CD4-positive, alpha-beta T cell treated with Interleukin-10 for 1 hour (primary cell): ENCODE results near the gene KLC3.

Experiments used
- DNase-seq: peaks from one replicate; pipeline ENCODE4 v3.0.0-alpha.2; 2020

The KLC3 gene

GRCh38 chr19:45380107-45380506 is 39.6 kb downstream of the KLC3 start:
- DNase-seq: no peak

DNA sequence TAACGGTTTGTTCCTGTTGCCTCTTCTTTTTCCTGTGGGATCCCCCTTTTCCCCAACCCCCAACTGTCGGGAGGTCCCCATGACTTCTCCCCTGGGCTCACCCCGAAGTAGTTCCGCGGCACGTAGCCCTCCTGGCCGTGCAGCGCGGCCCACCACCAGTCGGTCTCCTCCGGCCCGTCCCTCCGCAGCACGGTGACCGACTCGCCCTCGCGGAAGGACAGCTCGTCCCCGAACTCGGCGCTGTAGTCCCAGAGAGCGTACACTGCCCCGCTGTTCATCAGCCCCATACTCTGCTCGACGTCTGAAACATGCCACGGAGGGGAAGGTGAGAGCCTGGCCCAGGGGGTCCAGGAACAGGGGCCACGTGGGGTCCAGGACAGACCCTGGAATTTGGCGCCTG is 41.9 kb downstream of the KLC3 start:
- DNase-seq: no peak

GRCh38 chr19:45385392-45386221 is 45.1 kb downstream of the KLC3 start:
- no peak for DNase-seq

DNA sequence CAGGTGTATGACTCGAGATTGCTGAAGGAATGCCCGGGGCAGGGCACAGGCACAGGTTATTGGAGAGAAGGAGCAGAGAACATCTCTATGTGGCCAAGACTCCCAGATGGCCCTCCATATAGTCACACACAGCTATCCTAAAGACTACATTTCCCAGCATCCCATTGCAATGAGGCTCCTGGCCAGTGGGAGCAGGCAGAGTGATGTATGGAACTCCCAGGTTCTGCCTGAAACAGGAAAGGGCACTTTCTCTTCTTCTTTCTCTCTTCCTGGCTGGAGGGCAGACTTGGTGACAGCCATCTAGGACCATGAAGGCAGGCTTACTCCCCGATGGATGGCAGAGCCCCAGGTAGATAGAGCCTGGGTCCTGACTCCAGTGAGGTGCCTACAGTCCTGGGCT is 50.8 kb downstream of the KLC3 start:
- no peak for DNase-seq

DNA sequence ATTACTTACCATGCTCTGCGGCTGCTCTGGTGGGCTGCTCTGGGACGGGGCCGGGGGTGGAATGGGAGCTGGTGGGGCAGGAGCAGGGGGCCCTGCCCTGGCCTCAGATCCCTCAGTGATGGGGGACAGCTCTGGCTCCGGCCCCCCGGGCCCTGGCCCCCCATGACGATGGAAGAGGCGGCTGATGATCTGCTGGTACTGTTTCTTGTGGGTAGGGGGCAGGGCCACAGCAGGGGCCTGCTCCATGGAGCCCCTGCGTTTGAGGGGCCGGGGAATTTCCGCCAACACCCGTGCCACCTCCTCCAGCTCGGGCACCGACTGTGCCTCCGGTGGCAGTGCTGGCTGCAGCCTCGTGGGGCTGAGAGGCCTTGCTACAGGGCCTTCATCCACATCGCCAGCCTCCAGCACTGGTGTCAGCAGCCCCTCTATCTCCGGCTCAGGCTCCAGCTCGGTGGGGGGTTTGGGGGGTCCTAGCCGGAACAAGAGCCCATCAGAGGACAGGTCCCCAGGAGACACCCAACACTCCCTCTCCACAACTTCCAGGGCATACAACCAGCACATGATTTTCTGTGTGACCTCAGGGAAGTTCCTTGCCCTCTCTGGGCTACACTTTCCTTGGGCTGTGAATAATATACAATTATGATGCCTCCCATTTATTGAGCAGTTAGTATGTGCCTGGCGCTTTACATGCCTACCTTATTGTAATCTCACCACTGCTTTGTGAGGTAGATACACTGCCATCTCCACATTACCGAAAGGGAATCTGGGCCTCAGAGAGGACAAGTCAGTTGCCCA is 51.5 kb downstream of the KLC3 start:
- DNase-seq: no peak

GRCh38 chr19:45395821-45396617 is 55.5 kb downstream of the KLC3 start:
- no peak for DNase-seq

DNA sequence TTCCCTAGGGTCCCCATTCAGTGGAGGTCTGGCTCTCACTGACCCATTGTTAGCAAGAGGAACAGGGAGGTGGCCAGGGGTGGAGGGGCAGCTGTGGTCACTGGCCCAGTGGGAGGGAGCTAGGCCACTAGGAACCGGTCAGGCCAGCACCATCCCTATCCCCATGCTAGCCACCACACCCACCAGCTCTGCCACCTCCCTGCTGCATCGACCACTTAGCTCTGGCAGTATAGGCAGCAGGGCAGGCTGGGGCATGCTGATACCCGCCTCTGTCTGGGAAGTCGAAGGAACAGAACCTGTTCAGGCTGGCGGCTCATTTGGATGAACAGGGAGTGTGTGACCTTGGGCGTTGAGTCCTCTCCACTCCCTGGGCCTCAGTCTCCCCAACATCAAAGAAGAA is 59.6 kb downstream of the KLC3 start:
- DNase-seq: no peak
